MCF 10A (cell line): ENCODE data around the gene DNLZ. TPM values are rescaled to one million over a fixed set of nuclear protein-coding genes. Genes with fewer than 3 reads are reported as not detected.
"Not testable (repeated sequence)": the region's sequence is repeated elsewhere in the genome, so short reads cannot be mapped to it uniquely, and the experiment has no call there.

Experiments used
- BruUV-seq: library from RNA; stranded (reverse); fragments of 400-500 nt; replicated peaks from 2 replicates; lab custom pipeline; 2021; lab: Mats Ljungman, UMichigan
- CTCF ChIA-PET: fragments of 300-600 bp; sonication (Branson Sonifier 250); formaldehyde crosslinking; extraction: SDS; loops from one replicate; lab custom pipeline; 2021; ENCODE audit warnings: antibody characterized with exemption, inconsistent platforms; lab: Yijun Ruan, JAX
- POLR2A ChIA-PET: fragments of 300-600, 350-650 bp; sonication (Branson Sonifier 250); formaldehyde crosslinking; extraction: SDS; loops from one replicate; lab custom pipeline; 2020; ENCODE audit warnings: antibody characterized with exemption, inconsistent platforms; lab: Yijun Ruan, JAX
- DNase-seq: peaks from one replicate; pipeline ENCODE4 v3.0.0-alpha.2; 2018; ENCODE audit not compliant: unreplicated experiment
- H3K27ac Mint-ChIP-seq: one replicate; pipeline ENCODE4 v1.8.0; 2022; ENCODE audit warnings: mild to moderate bottlenecking, low read depth, mixed read lengths; ENCODE audit not compliant: unreplicated experiment
- H3K27me3 Mint-ChIP-seq: one replicate; pipeline ENCODE4 v1.8.0; 2022; ENCODE audit warnings: mixed read lengths; ENCODE audit not compliant: insufficient read depth, unreplicated experiment
- H3K36me3 Mint-ChIP-seq: one replicate; pipeline ENCODE4 v1.8.0; 2022; ENCODE audit warnings: mild to moderate bottlenecking, moderate library complexity, mixed read lengths; ENCODE audit not compliant: insufficient read depth, unreplicated experiment
- H3K4me1 Mint-ChIP-seq: one replicate; pipeline ENCODE4 v1.8.0; 2022; ENCODE audit warnings: mixed read lengths; ENCODE audit not compliant: insufficient read depth, unreplicated experiment
- H3K4me3 Mint-ChIP-seq: one replicate; pipeline ENCODE4 v1.8.0; 2022; ENCODE audit warnings: mild to moderate bottlenecking, moderate library complexity, mixed read lengths; ENCODE audit not compliant: unreplicated experiment
- H3K9me3 Mint-ChIP-seq: one replicate; pipeline ENCODE4 v1.8.0; 2022; ENCODE audit warnings: mixed read lengths; ENCODE audit not compliant: unreplicated experiment
- CTCF ChIP-seq: fragments of 200-600 bp; IDR thresholded peaks from one replicate; pipeline ENCODE4 v1.8.0; 2022; ENCODE audit warnings: antibody characterized with exemption, mild to moderate bottlenecking; ENCODE audit not compliant: unreplicated experiment
- intact Hi-C: fragments of 100-400 bp; cut with micrococcal nuclease; formaldehyde crosslinking; loops from 2 replicates; pipeline ENCODE4 v1.14.1; 2022
- total RNA-seq: library from RNA; stranded (reverse); gene quantifications from 2 replicates; pipeline ENCODE4 v1.2.3, GENCODE V29; 2022

Gene DNLZ
- total RNA-seq, 1 experiment from 2014 or later = 30.5 TPM

GRCh38 chr9:136410500-136411287 is 47.1 kb upstream of the DNLZ start, which contains the start of the genes ENTR1 and PMPCA:
ENTR1 (minus strand) TSS chr9:136410614; CDS start chr9:136410397, 217 bp downstream.
PMPCA (plus strand) TSS chr9:136410658; CDS start chr9:136410669, 11 bp downstream.
- intact Hi-C loops = no loop called here
- ChIA-PET POLR2A (interaction anchor here (0.5 to 5.1 kb wide), 13 partner anchors 9 to 302 kb away, joined by 3 to 37 read pairs (median 3); partner anchors contain the start of genes DNLZ, INPP5E and SNAPC4), CTCF (interaction anchor here (0.6 to 1.7 kb wide), 4 partner anchors 10 to 75 kb away, joined by 3 to 14 read pairs (median 3); no protein-coding TSS in a partner anchor)
- H3K4me3 Mint-ChIP-seq = peak within 1 kb of the TSS; percentile 96
- H3K27ac Mint-ChIP-seq = peak within 1 kb of the TSS; percentile 97
- no peak for TF ChIP-seq CTCF
- peaks cover 63% of the 10 kb centered on the region for H3K36me3 Mint-ChIP-seq
- DNase-seq = peak; percentile 90
- no TSS peak for BruUV-seq
- H3K4me1 Mint-ChIP-seq = peaks cover 19% of the 10 kb centered on the region
- H3K27me3 Mint-ChIP-seq = no peaks in the 10 kb centered on the region
- no peaks in the 10 kb centered on the region for H3K9me3 Mint-ChIP-seq

- TF ChIP-seq CTCF = no peak
- H3K27me3 Mint-ChIP-seq = no peaks in the 10 kb centered on the region
- peak; percentile 46 for DNase-seq
- no peaks in the 10 kb centered on the region for H3K9me3 Mint-ChIP-seq
- peak overlapping the region; percentile 97 for H3K27ac Mint-ChIP-seq
- H3K4me3 Mint-ChIP-seq = peak overlapping the region; percentile 96
- H3K4me1 Mint-ChIP-seq = peaks cover 19% of the 10 kb centered on the region
- ChIA-PET POLR2A (interaction anchor here (0.5 to 5.1 kb wide), 17 partner anchors 8 to 814 kb away, joined by 3 to 37 read pairs (median 3); partner anchors contain the start of genes DNLZ, INPP5E, SNAPC4 and TMEM141), CTCF (interaction anchor here (0.6 to 1.7 kb wide), 5 partner anchors 9 to 74 kb away, joined by 3 to 14 read pairs (median 3); no protein-coding TSS in a partner anchor)
- peaks cover 65% of the 10 kb centered on the region for H3K36me3 Mint-ChIP-seq
- intact Hi-C loops = no loop called here
- TSS peak; percentile 54 for BruUV-seq
Observed at GRCh38 chr9:136409557-136410455, 46.3 kb upstream of the DNLZ start.

GRCh38 chr9:136407911-136408310 is 44.4 kb upstream of the DNLZ start:
- H3K9me3 Mint-ChIP-seq = no peaks in the 10 kb centered on the region
- TF ChIP-seq CTCF = no peak
- H3K4me3 Mint-ChIP-seq = no peak overlapping the region
- BruUV-seq = no TSS peak
- peaks cover 58% of the 10 kb centered on the region for H3K36me3 Mint-ChIP-seq
- intact Hi-C loops = no loop called here
- H3K27ac Mint-ChIP-seq = no peak overlapping the region
- ChIA-PET CTCF (interaction anchor here (0.6 kb wide), 2 partner anchors 41 to 65 kb away, joined by 3 read pairs; no protein-coding TSS in a partner anchor), POLR2A (no interaction called here)
- H3K27me3 Mint-ChIP-seq = no peaks in the 10 kb centered on the region
- H3K4me1 Mint-ChIP-seq = peaks cover 19% of the 10 kb centered on the region
- DNase-seq = no peak

GRCh38 chr9:136407061-136407460 is 43.5 kb upstream of the DNLZ start:
- H3K9me3 Mint-ChIP-seq, H3K4me3 Mint-ChIP-seq, H3K27ac Mint-ChIP-seq, H3K27me3 Mint-ChIP-seq, BruUV-seq, intact Hi-C loops, DNase-seq: not testable (repeated sequence)
- Mint-ChIP-seq H3K4me1 (peaks cover 18% of the 10 kb centered on the region), H3K36me3 (peaks cover 54% of the 10 kb centered on the region)
- ChIA-PET POLR2A (interaction anchor here (0.6 kb wide), 1 partner anchor 320 kb away, joined by 3 read pairs; no protein-coding TSS in a partner anchor), CTCF (interaction anchor here (0.6 kb wide), 1 partner anchor 8 kb away, joined by 3 read pairs; no protein-coding TSS in a partner anchor)

- CTCF ChIA-PET = not testable (repeated sequence)
Observed at GRCh38 chr9:136405904-136406303, 42.4 kb upstream of the DNLZ start.

More at GRCh38 chr9:136405904-136406303, 42.4 kb upstream of the DNLZ start:
- H3K27ac Mint-ChIP-seq, H3K27me3 Mint-ChIP-seq, H3K9me3 Mint-ChIP-seq, H3K4me3 Mint-ChIP-seq, H3K4me1 Mint-ChIP-seq, intact Hi-C loops, BruUV-seq, POLR2A ChIA-PET, DNase-seq: not testable (repeated sequence)
- peaks cover 58% of the 10 kb centered on the region for H3K36me3 Mint-ChIP-seq
